ENCODE measurements around the gene DISC1.
"Not testable (repeated sequence)": the region's sequence is repeated elsewhere in the genome, so short reads cannot be mapped to it uniquely, and the experiment has no call there.

The DISC1 gene

DNA sequence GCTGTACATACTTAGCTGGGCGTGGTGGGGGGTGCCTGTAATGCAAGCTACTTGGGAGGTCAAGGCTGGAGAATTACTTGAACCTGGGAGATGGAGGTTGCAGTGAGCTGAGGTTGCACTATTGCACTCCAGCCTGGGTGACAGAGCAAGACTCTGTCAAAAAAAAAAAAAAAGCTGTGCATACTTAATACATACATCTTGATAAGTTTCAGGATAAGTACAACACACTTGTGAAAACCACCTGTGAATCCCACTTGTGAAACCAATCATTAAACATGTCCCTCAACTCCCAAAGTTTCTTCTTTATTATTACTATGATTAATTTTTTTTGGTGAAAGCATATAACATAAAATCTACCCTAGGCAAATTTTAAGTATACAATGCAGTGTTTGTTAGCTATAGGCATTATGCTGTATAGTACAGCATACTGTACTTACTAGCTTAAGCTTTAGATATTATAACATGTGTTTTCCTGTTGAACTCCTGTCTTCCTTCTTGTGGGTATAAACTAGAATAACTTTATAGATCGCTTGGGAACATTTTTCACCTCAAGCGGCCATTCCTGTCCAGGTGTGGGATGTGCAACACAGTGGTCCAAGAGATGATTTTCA, 41.4 kb downstream of the DISC1 start:
- no peak for DNase-seq (ENCODE audit: low read depth)

DNA sequence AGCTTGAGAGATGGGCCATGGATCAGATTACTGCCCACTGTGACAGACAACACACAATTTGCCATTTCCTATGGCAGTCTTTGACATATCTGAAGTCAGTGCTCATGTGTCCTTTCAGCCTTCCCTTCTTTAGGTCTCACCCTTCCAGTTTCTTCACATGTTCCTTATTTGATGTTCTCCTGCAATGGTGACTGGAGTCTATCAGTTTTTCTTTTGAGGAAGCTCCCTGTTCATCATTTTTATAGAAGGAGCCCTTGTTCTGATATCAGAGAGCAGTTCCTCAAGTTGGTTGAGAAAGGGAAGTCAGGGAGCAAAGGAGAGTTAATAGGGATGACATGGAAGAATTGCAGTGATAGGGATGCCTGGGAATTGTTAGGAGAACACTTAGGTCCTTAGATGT, 42.2 kb downstream of the DISC1 start:
- no peak for DNase-seq (ENCODE audit: low read depth)

DNA sequence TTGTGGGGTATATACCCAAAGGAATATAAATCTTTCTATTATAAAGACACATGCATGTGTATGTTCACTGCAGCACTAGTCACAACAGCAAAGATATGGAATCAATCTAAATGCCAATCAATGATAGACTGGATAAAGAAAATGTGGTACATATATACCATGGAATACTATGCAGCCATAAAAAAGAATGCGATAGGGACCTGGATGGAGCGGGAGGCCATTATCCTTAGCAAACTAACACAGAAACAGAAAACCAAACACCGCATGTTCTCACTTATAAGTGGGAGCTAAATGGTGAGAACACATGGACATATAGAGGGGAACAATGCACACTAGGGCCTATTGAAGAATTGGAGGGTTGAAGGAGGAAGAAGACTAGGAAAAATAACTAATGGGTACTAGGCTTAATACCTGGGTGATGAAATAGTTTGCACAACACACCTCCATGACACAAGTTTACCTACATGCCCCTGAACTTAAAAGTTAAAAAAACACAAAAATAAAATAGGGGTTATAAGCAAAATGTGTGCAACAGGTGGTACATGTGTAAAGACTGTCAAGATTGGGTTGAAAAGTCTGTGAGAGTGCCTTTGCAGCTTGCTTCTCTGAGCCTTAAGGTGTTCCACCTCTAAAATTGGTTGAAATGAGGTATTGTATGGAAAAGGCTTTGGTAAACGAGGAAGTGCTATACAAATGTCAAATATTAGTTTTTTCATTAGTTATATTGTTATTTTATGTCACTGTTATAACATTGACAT, 43.5 kb downstream of the DISC1 start:
- DNase-seq (ENCODE audit: low read depth), result not testable (repeated sequence)

DNA sequence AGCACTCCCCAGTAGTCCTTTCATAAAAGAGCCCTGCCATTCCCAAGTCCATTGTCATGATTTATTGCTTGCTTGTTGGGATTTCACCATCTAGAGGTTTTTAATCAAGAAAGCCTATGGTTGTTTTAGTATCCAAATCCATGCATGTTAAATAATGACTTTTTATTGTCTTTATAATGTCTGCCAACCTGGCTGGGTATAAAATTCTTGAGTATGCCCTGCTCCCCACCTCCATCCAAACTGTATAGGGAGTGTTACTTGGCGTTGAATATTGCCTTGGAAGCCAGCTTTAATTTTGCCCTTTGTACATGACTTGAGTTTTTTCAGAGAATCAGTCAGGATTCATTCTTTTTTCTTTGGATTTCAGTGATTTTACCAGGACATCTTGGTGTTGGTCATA, 44.2 kb downstream of the DISC1 start:
- DNase-seq (ENCODE audit: low read depth), result no peak

- DNase-seq (ENCODE audit: low read depth), result no peak
These were observed 48.0 kb downstream of the DISC1 start for GRCh38 chr1:231674575-231674974.

DNA sequence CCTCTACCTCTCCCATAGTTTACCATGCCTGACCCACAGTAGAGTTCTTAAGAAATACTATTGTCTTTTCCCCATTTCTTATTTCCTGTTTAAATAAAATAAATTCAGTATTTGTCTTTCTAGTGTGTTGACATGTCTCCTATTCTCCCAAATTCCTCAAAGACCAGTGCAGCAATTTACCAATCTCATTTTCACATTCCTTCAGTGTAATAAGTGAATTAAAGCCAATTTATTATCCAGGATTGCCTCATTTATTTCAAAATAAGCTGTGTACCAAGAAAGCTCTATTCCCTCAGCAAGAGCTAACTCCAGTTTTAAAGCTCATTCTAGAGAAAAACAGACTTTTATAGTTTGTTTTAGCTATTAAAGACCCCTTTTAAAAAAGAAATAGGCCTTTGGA, 49.9 kb downstream of the DISC1 start:
- no peak for DNase-seq (ENCODE audit: low read depth)

- DNase-seq (ENCODE audit: low read depth), result no peak
These were observed 50.9 kb downstream of the DISC1 start for GRCh38 chr1:231677442-231677841.

DNA sequence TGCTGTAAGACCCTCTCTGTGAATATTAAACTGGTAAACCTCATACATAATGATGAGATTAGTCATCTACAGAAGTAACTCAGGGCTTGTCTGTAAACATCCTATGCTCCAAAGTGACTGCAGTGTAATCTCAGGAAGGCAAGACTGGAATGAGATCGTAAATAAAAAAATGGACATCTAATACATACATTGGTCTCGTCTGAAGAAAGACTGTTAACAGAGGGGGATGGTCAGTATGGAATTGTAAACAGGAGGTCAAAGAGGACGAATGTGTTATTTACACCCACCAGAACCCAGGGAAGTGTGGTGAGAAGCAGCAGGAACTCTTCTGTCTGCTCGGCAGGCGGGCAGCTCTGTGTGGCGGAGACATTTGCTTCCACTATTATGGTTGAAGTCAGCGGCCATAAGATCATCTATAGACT, 51.4 kb downstream of the DISC1 start:
- no peak for DNase-seq (ENCODE audit: low read depth)

DNA sequence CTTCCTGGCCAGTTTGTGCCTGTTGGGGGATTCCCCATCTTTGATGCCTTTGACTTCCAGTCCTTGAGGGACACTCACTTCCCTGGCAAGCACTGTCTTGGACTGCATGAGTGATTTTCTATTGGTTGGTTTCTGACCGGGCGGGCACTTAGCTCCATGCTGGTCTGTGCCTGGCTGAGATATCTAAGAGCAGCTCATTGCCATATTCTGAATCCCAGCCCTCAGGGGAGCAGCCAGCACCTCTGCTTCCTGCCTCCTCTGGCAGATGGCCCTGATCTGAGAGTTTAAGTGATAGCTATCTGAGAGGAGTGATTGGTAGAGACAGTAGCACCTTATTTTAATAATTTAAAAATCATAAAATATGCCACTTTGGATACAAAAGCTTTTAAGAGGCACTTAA, 52.5 kb downstream of the DISC1 start:
- no peak for DNase-seq (ENCODE audit: low read depth)

GRCh38 chr1:231681006-231681405, 54.4 kb downstream of the DISC1 start:
- no peak for DNase-seq (ENCODE audit: low read depth)

- no peak for DNase-seq (ENCODE audit: low read depth)
These were observed 56.2 kb downstream of the DISC1 start for GRCh38 chr1:231682779-231683178.

GRCh38 chr1:231683439-231684165, 57.0 kb downstream of the DISC1 start:
- no peak for DNase-seq (ENCODE audit: low read depth)

GRCh38 chr1:231684356-231685244, 58.0 kb downstream of the DISC1 start:
- DNase-seq (ENCODE audit: low read depth), result no peak

DNA sequence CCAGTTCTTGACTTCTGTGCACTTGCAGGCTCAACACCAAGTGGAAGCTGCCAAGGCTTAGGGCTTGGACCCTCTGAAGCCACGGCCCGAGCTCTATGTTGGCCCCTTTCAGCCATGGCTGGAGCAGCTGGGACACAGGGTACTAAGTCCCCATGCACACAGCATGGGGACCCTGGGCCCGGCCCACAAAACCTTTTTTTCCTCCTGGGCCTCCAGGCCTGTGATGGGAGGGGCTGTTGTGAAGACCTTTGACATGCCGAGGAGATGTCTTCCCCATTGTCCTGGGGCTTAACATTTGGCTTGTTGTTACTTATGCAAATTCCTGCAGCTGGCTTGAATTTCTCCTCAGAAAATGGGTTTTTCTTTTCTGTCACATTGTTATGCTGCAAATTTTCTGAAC, 59.8 kb downstream of the DISC1 start:
- DNase-seq (ENCODE audit: low read depth), result no peak

DNA sequence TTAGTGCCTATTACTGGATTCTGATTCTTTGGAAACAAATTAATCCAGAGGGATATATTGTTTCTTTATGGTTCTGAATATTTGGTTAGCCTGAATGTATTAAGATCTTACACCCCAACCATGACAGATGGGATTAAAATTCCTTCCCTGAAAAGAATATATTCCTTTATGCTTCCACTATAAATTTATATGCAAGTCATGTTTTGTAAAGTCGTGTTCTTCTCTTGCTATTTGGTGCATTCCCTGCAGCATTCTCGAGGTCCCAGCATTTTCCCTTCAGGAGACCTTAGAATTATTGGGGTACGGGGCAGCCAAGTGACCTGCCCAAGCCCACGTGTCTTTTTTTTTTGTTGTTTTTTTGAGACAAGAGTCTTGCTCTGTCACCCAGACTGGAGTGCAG, 62.4 kb downstream of the DISC1 start:
- no peak for DNase-seq (ENCODE audit: low read depth)

DNA sequence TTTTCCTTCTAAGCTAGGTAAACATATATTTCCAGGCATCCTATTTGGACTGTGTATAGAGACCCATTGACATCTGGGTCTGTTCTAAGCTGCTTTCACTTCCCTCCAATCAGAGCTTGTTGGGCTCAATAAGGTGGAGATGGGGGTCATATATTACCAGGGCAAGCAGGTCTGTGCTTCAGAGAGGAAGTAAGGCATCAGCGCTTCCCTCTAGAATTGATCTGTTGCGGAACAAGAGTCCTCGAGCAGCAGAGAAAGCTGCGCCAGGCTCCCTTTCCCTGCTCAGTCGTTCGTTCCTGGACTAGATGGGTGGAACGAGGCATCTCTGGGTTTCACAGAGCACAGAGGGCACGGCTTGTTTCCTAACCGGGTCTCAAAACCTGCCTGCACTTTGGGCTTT, 63.5 kb downstream of the DISC1 start:
- no peak for DNase-seq (ENCODE audit: low read depth)

GRCh38 chr1:231691618-231692259, 65.1 kb downstream of the DISC1 start:
- no peak for DNase-seq (ENCODE audit: low read depth)

DNA sequence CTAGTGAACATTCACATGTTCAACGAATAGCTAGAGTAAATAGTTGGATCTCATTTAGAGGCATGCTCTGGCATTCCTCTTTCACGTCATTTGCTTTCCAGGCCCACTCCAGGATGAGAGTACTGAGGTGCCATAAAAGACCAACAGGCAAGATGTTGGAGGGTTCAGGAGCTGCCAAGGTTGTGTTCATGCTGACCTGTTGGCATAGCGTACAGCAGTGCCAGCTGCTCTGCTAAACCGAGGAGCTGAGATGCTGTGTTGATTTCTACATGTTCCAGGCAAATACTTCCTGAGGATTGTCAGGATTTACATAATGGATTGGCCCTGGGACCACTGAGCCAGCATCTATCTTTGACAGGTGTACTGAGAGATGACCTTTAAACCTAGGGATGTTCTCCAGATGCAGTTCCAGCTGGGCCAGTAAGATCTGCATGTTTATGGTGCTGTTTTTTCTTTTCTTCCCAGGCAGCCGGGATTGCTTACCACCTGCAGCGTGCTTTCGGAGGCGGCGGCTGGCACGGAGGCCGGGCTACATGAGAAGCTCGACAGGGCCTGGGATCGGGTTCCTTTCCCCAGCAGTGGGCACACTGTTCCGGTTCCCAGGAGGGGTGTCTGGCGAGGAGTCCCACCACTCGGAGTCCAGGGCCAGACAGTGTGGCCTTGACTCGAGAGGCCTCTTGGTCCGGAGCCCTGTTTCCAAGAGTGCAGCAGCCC, 66.9 kb downstream of the DISC1 start:
- no peak for DNase-seq (ENCODE audit: low read depth)

DNA sequence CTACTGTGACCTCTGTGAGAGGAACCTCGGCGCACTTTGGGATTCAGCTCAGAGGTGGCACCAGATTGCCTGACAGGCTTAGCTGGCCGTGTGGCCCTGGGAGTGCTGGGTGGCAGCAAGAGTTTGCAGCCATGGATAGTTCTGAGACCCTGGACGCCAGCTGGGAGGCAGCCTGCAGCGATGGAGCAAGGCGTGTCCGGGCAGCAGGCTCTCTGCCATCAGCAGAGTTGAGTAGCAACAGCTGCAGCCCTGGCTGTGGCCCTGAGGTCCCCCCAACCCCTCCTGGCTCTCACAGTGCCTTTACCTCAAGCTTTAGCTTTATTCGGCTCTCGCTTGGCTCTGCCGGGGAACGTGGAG, 67.5 kb downstream of the DISC1 start:
- no peak for DNase-seq (ENCODE audit: low read depth)

- DNase-seq (ENCODE audit: low read depth), result no peak
These were observed 68.0 kb downstream of the DISC1 start for GRCh38 chr1:231694465-231695077.

Measured in stimulated activated CD8-positive, alpha-beta memory T cell treated with anti-CD3 and anti-CD28 coated beads, Interleukin-12 subunit alpha, Interleukin-12 subunit beta, amount 100 ng/mL, for 4 hours (primary cell).